ENCODE data around the gene ATG16L2. TPM values are rescaled to one million over a fixed set of nuclear protein-coding genes. Genes with fewer than 3 reads are reported as not detected.

The ATG16L2 gene
- total and polyA plus RNA-seq, 2 donors: 10.6 to 56.5 TPM

DNA sequence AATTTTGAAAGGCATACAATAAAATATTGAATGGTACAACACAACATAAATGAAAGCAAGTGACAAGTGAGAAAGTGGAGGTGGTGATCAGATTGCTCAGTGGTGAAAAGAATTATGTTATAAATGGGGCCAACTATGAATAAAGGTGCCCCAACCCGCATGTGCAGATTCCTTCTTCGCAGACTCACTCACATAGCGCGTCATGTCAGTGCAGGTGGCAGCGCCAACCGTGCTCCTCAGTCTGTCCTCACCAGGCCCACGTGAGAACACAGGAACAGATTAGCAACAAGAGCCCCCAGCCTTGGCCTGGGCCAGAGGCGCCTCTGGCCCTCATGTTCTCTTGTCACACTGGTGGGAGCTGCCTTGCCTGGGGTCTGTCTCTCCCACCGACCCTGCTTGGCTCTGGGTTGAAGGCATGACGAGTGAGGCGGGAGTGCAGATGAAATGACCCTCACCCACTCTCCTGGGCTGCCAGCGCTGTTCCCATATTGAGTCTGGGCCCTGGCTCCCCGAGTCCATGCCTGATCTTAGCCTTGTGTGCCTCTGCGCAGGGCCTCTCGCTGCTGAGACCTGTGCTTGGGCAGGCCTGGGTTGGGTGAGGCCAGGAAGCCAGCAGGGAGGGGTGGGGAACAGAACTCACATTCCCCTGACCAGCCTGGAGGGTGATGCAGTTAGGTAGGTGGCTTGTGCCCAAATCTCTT, 6.4 kb downstream of the ATG16L2 start:
- Histone ChIP-seq H3K4me1 (ENCODE audit: control insufficient read depth in 2 of 2, insufficient read depth in 2 of 2, low read length in 2 of 2) (peaks cover 2 to 31% of the 10 kb centered on the region in 2 donors), H3K4me3 (ENCODE audit: low read length in 2 of 2) (no peak overlapping the region), H3K27ac (ENCODE audit: low read depth in 1 of 2, low read length in 1 of 2) (no peak overlapping the region), H3K9me3 (ENCODE audit: control insufficient read depth in 2 of 2, insufficient read depth in 1 of 2, low read length in 1 of 2) (peaks cover 0 to 3% of the 10 kb centered on the region in 2 donors), H3K27me3 (ENCODE audit: control insufficient read depth in 2 of 2, insufficient read depth in 1 of 2, low read length in 1 of 2) (no peaks in the 10 kb centered on the region), H3K36me3 (ENCODE audit: control insufficient read depth in 2 of 2, insufficient read depth in 2 of 2, low read length in 1 of 2) (peaks cover 29 to 34% of the 10 kb centered on the region in 2 donors)
- DNase-seq (ENCODE audit: low read depth in 6 of 9, low spot score in 9 of 9): no peak
- WGBS: over 99% methylated on average over 15 of the region's 15 CpGs

DNA sequence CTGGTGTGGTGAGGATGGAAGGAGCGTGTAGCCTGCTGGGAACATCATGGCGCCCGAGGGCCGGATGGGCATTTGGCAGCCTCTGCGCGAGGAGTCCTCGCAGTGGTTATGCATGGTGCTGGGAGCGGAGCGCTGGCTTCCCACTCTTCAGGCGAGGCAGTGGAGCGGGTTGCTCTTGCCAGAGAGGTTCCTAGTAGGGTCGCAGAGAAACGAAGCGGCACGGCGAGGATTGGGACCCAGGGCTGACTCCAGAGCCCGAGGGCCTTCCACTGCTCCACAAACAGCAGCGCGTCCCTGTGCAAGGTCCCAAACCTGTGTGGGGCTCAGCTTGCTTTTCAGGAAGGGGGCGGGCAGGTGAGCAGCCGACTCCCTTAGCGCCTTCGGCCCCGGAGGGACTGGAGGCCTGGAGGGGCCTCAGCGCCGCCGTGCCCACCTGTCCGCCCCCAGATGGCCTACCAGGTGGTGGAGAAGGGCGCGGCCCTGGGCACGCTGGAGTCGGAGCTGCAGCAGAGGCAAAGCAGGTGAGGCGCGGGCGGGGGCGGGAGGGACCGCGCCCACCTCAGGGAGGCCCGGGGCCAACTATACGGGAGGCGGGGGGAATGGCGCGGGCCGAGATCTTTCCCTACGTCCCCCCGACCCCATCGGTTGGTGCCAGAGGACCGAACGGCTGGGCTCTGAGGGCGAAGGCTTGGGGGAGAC, 7.2 kb downstream of the ATG16L2 start:
- H3K27ac ChIP-seq (ENCODE audit: low read depth in 1 of 2, low read length in 1 of 2): peak overlapping the region in 1 of 2 donors; percentile 78
- no peaks in the 10 kb centered on the region for H3K27me3 ChIP-seq (ENCODE audit: control insufficient read depth in 2 of 2, insufficient read depth in 1 of 2, low read length in 1 of 2)
- peaks cover 0 to 23% of the 10 kb centered on the region in 2 donors for H3K4me1 ChIP-seq (ENCODE audit: control insufficient read depth in 2 of 2, insufficient read depth in 2 of 2, low read length in 2 of 2)
- peaks cover 0 to 3% of the 10 kb centered on the region in 2 donors for H3K9me3 ChIP-seq (ENCODE audit: control insufficient read depth in 2 of 2, insufficient read depth in 1 of 2, low read length in 1 of 2)
- peak overlapping the region; percentile 35 to 38 for H3K4me3 ChIP-seq (ENCODE audit: low read length in 2 of 2)
- H3K36me3 ChIP-seq (ENCODE audit: control insufficient read depth in 2 of 2, insufficient read depth in 2 of 2, low read length in 1 of 2): peaks cover 27 to 35% of the 10 kb centered on the region in 2 donors
- WGBS: 95% methylated on average over 50 of the region's 50 CpGs
- DNase-seq (ENCODE audit: low read depth in 6 of 9, low spot score in 9 of 9): no peak

DNA sequence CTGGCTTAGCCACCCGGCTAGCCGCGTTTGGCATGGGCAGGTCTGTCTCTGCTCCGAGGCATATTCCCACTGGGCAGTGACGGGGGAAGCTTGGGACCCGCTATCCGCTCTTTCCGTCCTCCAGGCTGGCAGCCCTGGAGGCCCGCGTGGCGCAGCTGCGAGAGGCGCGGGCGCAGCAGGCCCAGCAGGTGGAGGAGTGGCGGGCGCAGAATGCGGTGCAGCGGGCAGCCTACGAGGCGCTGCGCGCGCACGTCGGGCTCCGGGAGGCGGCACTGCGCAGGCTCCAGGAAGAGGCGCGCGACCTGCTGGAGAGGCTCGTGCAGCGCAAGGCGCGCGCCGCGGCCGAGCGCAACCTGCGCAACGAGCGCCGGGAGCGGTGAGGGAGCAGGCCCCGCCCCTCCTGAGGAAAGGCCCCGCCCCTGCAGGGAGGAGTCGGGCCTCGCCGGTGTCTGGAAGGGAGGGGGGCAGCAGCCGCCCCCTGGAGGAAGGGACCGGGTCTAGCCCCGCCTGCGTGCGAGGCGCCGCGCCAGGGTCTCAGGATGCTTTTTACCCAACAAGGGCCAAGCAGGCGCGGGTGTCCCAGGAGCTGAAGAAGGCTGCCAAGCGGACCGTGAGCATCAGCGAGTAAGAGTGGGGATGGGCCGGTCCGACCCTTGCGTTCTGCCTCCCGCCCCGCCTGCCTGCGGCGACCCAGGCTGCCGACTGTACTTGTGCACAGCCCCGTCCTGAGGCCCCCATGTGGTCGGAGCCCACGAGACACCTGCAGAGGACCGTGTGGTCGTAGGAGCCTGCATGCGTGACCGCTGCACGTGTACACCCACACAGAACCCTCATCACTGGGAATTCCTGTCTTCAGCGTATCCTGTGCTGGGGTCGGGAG, 7.9 kb downstream of the ATG16L2 start:
- Histone ChIP-seq H3K9me3 (ENCODE audit: control insufficient read depth in 2 of 2, insufficient read depth in 1 of 2, low read length in 1 of 2) (peaks cover 0 to 3% of the 10 kb centered on the region in 2 donors), H3K27ac (ENCODE audit: low read depth in 1 of 2, low read length in 1 of 2) (peak overlapping the region; percentile 46 to 78), H3K27me3 (ENCODE audit: control insufficient read depth in 2 of 2, insufficient read depth in 1 of 2, low read length in 1 of 2) (no peaks in the 10 kb centered on the region), H3K36me3 (ENCODE audit: control insufficient read depth in 2 of 2, insufficient read depth in 2 of 2, low read length in 1 of 2) (peaks cover 27 to 38% of the 10 kb centered on the region in 2 donors), H3K4me3 (ENCODE audit: low read length in 2 of 2) (peak overlapping the region; percentile 35 to 38), H3K4me1 (ENCODE audit: control insufficient read depth in 2 of 2, insufficient read depth in 2 of 2, low read length in 2 of 2) (peaks cover 0 to 20% of the 10 kb centered on the region in 2 donors)
- DNase-seq (ENCODE audit: low read depth in 6 of 9, low spot score in 9 of 9): peak; percentile 75 to 97 (median 89)
- WGBS: 65% methylated on average over 82 of the region's 82 CpGs

DNA sequence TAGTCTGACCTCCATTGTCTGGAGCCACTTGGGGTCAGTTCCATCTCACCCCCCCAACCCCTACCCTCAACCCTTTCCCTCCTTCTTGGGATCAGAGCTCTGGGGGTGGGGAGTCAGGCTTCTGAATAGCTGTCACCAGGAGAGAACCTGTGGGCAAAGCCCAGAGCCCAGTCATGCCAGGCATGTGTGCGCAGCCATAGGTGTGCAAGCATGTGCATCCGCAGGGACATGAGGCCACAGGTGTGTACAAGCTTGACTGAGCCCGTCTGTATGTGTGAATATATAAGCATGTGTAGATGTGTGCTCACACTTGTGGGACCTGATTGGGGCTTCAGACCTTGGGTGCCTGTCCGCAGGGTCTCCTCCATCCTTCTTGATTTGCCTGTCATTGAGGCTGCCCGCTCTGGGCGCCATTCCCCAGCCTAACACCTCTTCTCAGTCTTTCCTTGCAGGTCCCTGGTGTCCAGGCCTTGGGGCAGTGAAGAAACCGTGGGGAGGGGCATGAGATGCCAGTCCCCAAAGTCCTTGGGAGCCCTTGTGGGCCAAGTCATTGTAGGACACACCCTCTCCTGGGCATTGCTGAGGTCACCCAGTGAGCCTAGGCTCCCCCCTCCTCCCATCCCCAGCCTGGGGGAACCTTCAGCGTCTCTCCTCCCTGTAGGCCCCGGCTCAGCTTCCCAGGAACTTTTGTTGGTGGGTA, 9.0 kb downstream of the ATG16L2 start:
- DNase-seq (ENCODE audit: low read depth in 6 of 9, low spot score in 9 of 9): no peak
- Histone ChIP-seq H3K4me3 (ENCODE audit: low read length in 2 of 2) (no peak overlapping the region), H3K27ac (ENCODE audit: low read depth in 1 of 2, low read length in 1 of 2) (no peak overlapping the region), H3K4me1 (ENCODE audit: control insufficient read depth in 2 of 2, insufficient read depth in 2 of 2, low read length in 2 of 2) (peaks cover 0 to 20% of the 10 kb centered on the region in 2 donors), H3K9me3 (ENCODE audit: control insufficient read depth in 2 of 2, insufficient read depth in 1 of 2, low read length in 1 of 2) (peaks cover 0 to 3% of the 10 kb centered on the region in 2 donors), H3K36me3 (ENCODE audit: control insufficient read depth in 2 of 2, insufficient read depth in 2 of 2, low read length in 1 of 2) (peaks cover 16 to 34% of the 10 kb centered on the region in 2 donors), H3K27me3 (ENCODE audit: control insufficient read depth in 2 of 2, insufficient read depth in 1 of 2, low read length in 1 of 2) (no peaks in the 10 kb centered on the region)
- WGBS: 96% methylated on average over 9 of the region's 9 CpGs

DNA sequence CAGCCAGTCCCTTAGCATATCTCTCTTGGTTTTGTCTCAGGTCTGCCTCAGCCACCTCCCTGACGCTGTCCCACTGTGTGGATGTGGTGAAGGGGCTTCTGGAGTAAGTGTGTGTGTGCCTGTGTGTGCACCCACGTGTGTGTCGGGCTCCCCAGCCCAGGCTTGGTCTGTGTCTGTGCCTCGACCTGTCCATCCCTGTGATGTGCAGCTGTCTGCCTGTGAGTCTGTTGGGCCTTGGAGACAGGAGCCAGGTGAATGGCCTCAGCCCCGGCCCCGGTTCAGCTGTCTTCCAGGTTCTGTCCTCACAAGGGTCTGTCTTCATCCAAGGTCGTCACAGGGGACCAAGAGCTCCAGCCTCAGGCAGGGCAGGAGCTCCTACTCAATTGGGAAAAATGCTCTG, 9.8 kb downstream of the ATG16L2 start:
- Histone ChIP-seq H3K27ac (ENCODE audit: low read depth in 1 of 2, low read length in 1 of 2) (no peak overlapping the region), H3K9me3 (ENCODE audit: control insufficient read depth in 2 of 2, insufficient read depth in 1 of 2, low read length in 1 of 2) (peaks cover 0 to 3% of the 10 kb centered on the region in 2 donors), H3K36me3 (ENCODE audit: control insufficient read depth in 2 of 2, insufficient read depth in 2 of 2, low read length in 1 of 2) (peaks cover 16 to 32% of the 10 kb centered on the region in 2 donors), H3K4me1 (ENCODE audit: control insufficient read depth in 2 of 2, insufficient read depth in 2 of 2, low read length in 2 of 2) (peaks cover 0 to 20% of the 10 kb centered on the region in 2 donors), H3K27me3 (ENCODE audit: control insufficient read depth in 2 of 2, insufficient read depth in 1 of 2, low read length in 1 of 2) (no peaks in the 10 kb centered on the region), H3K4me3 (ENCODE audit: low read length in 2 of 2) (no peak overlapping the region)
- WGBS: 98% methylated on average over 7 of the region's 7 CpGs
- DNase-seq (ENCODE audit: low read depth in 6 of 9, low spot score in 9 of 9): no peak

DNA sequence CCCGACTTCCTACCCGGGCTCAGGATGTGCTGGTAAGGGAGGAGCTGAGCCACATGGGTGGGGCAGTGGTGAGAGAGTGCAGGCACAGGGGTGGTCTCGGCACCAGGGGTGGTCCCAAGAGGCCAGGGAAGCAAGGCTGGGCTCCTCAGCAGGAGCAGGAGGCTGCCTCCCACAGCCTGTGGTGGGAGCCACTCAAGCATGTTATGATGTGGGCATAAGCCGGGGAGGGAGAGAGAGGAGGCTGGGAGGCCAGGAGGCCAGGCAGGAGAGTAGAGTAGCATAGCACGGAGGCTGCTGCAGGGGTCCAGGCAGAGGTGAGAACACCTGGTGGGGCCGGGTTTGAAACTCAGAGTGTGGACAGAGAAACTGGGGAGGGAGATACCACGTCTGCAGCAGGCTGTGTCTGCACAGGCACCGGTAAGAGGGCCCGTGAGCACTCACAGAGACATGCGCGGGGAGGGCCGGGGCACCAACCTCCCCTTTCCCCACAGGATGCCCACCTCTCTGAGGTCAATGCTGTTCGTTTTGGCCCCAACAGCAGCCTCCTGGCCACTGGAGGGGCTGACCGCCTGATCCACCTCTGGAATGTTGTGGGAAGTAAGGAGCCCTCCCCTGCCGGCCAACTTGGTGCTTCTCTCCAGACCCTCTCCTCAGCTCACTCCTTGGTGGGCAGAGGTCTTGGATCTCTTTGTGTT, 10.7 kb downstream of the ATG16L2 start:
- Histone ChIP-seq H3K27ac (ENCODE audit: low read depth in 1 of 2, low read length in 1 of 2) (no peak overlapping the region), H3K27me3 (ENCODE audit: control insufficient read depth in 2 of 2, insufficient read depth in 1 of 2, low read length in 1 of 2) (no peaks in the 10 kb centered on the region), H3K36me3 (ENCODE audit: control insufficient read depth in 2 of 2, insufficient read depth in 2 of 2, low read length in 1 of 2) (peaks cover 17 to 37% of the 10 kb centered on the region in 2 donors), H3K4me3 (ENCODE audit: low read length in 2 of 2) (no peak overlapping the region), H3K4me1 (ENCODE audit: control insufficient read depth in 2 of 2, insufficient read depth in 2 of 2, low read length in 2 of 2) (peaks cover 0 to 20% of the 10 kb centered on the region in 2 donors), H3K9me3 (ENCODE audit: control insufficient read depth in 2 of 2, insufficient read depth in 1 of 2, low read length in 1 of 2) (peaks cover 0 to 3% of the 10 kb centered on the region in 2 donors)
- 88% methylated on average over 15 of the region's 15 CpGs for WGBS
- no peak for DNase-seq (ENCODE audit: low read depth in 6 of 9, low spot score in 9 of 9)

DNA sequence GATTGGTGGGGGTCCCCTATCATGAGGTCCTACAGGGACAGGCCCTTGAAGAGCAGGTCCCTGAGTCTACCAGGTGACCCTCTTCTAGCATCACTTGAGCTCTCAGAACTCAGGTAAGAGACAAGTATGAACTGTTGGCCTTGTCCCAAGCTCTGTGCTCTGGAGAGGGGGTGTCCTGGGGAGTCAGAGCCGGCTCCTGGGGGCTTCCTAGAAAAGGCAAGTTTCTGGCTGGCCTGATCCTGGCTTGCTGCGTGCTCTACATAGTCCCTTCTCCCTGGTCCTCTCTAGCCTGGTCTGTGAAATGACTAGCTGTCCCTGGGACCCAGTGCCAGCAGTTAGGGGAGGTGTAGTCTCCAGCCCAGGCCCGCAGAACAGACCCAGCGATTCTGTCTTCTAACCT, 11.4 kb downstream of the ATG16L2 start:
- WGBS: 84% methylated on average over 4 of the region's 4 CpGs
- H3K4me3 ChIP-seq (ENCODE audit: low read length in 2 of 2): no peak overlapping the region

More for the DNA sequence above, 11.4 kb downstream of the ATG16L2 start:
- no peak for DNase-seq (ENCODE audit: low read depth in 6 of 9, low spot score in 9 of 9)
- peaks cover 0 to 3% of the 10 kb centered on the region in 2 donors for H3K9me3 ChIP-seq (ENCODE audit: control insufficient read depth in 2 of 2, insufficient read depth in 1 of 2, low read length in 1 of 2)
- H3K36me3 ChIP-seq (ENCODE audit: control insufficient read depth in 2 of 2, insufficient read depth in 2 of 2, low read length in 1 of 2): peaks cover 21 to 39% of the 10 kb centered on the region in 2 donors
- H3K27me3 ChIP-seq (ENCODE audit: control insufficient read depth in 2 of 2, insufficient read depth in 1 of 2, low read length in 1 of 2): no peaks in the 10 kb centered on the region
- H3K27ac ChIP-seq (ENCODE audit: low read depth in 1 of 2, low read length in 1 of 2): no peak overlapping the region
- peaks cover 0 to 20% of the 10 kb centered on the region in 2 donors for H3K4me1 ChIP-seq (ENCODE audit: control insufficient read depth in 2 of 2, insufficient read depth in 2 of 2, low read length in 2 of 2)

Data from thymus (tissue), 11 donors.